Jurkat, Clone E6-1 (cell line): ENCODE data around the gene RNPEP.
"Not testable (repeated sequence)": the region's sequence is repeated elsewhere in the genome, so short reads cannot be mapped to it uniquely, and the experiment has no call there.

Experiments
- DNase-seq: peaks from one replicate; pipeline ENCODE4 v3.0.0-alpha.2; 2011; ENCODE audit warnings: low read depth, low spot score
- H3K4me3 ChIP-seq: 2 replicates; pipeline ENCODE4 v1.5.1; 2011; ENCODE audit warnings: mild to moderate bottlenecking, low read length, control low read depth, moderate library complexity

The RNPEP gene

DNA sequence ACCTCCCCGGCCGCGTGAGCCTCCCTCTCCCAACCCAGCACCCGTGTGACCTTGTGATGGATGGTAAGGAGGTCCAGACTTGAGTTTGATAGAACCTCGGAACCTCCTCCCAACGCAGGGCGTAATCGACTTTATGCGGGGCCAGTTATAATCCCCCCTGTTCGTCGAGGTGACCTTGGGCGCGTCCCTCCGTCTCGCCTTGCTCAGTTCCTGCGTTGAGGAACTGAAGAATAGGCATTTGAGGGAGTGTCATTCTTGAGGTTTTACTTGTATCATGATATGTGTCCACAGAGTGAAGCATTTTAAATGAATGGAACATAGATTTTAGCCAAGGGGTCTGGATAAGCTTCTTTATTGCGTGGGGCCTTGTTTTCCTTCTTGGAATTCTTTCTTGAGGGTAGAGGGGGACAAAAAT, 26.7 kb upstream of the RNPEP start:
- peak; percentile 8 for DNase-seq
- peak overlapping the region; percentile 89 for H3K4me3 ChIP-seq

DNA sequence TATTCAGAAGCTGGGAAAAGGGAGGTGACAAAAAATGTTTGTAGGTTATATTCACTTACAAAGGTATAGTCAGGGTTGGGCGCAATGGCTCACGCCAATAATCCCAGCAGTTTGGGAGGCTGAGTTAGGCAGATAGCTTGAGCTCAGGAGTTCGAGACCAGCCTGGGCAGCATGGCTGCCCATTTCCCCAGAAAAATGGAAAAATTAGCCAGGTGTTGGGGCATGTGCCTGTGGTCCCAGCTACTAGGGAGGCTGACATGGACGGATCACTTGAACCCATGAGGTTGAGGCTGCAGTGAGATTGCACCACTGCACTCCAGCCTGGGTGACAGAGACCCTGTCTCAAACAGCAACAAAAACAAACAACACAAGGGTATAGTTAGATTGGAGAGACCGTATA, 24.1 kb upstream of the RNPEP start:
- no peak for DNase-seq
- no peak overlapping the region for H3K4me3 ChIP-seq

DNA sequence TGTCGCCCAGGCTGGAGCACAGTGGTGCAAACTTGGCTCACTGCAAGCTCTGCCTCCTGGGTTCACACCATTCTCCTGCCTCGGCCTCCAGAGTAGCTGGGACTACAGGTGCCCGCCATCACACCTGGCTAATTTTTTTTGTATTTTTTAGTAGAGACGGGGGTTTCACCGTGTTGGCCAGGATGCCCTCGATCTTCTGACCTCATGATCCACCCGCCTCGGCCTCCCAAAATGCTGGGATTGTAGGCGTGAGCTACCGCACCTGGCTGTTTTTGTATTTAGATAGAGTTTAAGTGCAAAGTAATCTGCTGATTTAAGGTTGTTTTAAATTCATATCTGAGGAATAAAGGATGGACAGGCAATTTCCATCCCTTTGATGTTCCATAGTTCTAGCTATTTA, 20.1 kb upstream of the RNPEP start:
- not testable (repeated sequence) for DNase-seq

DNA sequence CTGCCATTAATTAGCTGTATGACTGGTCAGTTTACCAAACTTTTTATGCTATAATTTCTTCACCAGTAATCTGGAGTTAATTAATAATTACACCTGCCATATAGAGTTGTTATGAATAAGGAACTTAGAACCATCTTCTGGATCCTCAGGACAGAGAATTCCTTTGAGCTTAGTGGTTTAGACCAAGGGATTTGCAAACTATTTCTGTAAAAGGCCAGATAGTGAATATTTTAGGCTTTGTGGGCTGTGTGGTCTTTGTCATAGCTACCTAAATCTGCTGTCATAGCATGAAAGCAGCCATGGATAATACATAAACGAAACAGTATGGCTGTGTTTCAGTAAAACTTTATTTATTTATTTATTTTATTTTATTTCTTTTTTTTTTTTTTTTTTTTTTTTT, 18.2 kb upstream of the RNPEP start:
- DNase-seq: no peak
- H3K4me3 ChIP-seq: no peak overlapping the region

More for the DNA sequence above, 20.1 kb upstream of the RNPEP start:
- H3K4me3 ChIP-seq: not testable (repeated sequence)

DNA sequence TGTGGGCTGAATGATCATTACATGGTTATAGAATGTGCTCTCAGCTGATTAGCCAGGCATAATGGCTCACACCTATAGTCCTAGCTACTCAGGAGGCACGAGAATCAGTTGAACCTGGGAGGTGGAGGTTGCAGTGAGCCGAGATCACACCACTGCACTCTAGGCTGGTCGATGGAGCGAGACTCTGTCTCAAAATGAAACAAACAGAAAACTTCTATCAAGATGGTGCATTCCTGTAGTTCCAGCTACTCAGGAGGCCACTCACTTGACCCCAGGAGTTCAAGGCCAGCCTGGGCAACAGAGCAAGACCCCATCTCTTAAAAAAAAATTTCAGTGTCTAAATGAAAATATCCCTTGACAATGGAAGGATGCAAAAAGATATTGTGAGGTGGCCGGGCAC, 16.3 kb upstream of the RNPEP start:
- no peak for DNase-seq
- H3K4me3 ChIP-seq: no peak overlapping the region

DNA sequence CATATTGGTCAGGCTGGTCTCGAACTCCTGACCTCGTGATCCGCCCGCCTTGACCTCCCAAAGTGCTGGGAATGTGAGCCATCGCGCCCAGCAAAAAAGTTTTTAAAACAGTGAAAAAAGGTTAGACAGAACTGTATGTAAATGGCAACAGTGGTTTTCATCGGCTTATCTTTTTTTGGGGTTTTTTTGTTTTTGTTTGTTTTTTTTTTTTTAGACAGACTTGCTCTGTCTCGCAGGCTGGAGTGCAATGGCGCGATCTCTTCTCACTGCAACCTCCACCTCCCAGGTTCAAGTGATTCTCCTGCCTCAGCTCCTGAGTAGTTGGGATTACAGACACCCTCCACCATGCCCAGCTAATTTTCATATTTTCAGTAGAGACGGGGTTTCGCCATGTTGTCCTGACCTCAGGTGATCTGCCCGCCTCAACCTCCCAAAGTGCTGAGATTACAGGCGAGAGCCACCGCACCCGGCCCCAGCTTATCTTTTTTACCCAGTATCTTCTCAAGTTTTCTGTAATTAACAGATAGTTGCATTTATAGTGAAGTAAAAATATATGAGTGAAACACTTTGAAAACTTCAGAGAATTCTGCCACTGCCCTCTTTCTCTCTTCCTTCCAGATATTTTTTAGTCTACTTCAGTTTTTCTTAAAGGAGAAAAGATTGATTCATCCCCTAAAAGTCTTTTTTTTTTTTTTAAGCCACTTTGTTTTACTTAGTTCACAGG, 14.1 kb upstream of the RNPEP start:
- no peak for DNase-seq
- H3K4me3 ChIP-seq: no peak overlapping the region

DNA sequence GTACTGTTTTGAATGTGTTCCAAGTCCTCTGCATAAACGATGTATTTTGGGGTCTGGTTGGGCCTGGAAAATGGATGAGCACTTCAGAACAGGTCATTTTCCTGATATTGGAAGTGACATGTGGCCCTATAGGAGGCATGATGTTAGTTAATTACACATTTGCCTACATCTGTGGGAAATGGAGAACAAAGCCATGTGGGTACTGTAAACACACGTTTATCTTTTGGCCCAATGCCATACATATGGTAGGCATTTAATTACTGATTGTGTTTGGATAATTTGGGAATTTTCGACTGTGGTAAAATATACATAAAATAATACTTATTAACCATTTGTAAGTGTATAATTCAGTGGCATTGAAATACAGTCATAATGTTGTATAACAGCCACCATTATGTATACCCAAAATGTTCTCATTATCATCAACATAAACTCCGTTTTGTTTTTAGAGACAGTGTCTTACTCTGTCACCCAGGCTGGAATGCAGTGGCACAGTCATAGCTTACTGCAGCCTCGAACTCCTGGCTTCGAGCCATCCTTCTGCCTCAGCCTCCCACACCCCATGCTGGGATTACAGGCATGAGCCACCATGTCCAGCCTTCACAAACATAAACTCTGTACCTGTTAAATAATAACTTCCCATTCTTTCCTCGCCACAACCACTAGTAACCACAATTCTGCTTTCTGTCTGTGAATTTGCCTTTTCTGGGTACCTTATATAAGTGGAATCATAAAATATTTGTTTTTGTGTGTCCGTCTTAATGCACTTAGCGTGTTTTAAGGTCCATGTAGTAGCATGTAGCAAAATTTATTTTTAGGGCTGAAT, 11.9 kb upstream of the RNPEP start:
- DNase-seq: no peak
- no peak overlapping the region for H3K4me3 ChIP-seq

DNA sequence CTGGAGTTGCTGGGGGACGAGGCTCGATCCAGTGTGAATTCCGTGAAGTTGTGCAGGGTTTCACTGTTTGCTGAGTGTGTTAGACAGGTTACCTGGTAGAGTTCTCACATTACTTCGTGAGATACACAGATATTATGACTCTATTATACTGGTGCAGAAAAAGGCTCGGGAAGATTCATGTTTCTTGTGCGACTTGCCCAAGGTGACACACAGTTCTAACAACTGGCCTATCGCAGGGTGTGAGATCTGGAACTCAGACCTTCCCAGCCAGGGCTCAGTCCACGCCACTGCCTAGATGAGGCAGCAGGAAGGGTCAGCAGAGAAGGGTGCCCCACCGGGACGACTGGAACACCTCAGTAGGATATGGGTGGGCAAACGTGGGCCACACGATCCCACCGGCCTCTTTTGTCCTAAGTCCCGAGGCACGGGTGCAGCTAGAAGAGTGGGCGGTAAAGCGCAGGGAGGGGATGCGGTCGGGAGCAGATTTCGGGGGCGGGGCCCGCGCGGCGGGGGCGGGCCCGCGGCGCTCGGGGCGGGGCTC, 296 bp upstream of the RNPEP start:
- peak overlapping the region; percentile 60 for H3K4me3 ChIP-seq
- peak; percentile 10 for DNase-seq

DNA sequence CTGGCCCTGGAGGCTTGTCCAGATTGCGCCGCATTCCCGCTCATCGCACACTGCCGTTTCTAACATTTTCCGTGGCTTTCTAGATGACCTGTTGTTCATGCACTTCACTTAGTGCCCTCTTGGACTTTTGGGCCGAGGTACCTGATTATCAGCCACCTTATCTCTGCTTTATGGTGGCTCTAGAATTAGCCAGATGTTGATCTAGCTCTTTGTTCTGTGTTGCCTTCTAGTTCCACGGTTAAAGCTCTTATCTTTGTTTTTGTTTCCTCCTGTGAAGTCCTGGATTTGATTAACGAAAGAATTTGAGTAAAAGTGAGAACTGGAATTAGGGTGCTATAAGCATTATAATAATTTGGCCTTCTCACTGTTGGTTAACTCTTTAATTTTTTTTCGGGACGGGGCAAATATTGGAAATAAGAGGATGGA, 945 bp downstream of the RNPEP start:
- no peak for DNase-seq

DNA sequence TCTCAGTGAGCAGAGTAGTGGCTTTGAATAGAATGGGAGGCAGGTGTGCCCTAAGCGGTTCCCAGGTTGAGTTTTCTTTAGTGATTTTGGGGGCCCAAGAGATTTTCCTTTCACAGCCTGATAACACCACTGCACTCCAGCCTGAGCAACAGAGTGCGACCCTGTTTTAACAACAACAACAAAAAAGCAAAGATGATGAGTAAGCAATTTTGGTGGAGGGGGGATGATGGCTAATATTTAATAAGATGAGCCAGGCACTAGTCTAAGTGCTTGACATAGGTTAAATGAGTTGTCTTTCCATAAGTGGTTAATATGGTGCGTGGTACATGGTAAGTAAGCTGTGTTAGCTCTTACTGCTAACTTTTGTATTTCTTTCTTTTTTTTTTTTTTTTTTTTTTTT, 2.0 kb downstream of the RNPEP start:
- H3K4me3 ChIP-seq: no peak overlapping the region

More for the DNA sequence above, 945 bp downstream of the RNPEP start:
- H3K4me3 ChIP-seq: peak overlapping the region; percentile 60

DNA sequence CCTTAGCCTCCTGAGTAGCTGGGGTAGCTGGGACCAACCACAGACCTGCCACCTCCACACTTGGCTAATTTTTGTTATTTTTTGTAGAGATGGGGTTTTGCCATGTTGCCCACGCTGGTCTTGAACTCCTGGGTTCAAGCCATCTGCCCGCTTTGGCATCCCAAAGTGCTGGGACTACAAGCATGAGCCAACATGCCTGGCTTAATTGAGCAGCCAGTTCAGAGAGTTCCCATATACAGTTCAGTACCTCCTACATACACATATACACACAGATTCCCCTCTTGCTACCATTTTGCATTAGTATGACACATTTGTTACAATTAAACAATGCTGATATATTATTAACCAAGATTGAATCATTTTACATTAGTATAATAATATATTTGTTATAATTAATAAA, 2.9 kb downstream of the RNPEP start:
- H3K4me3 ChIP-seq: no peak overlapping the region
- no peak for DNase-seq

More for the DNA sequence above, 2.0 kb downstream of the RNPEP start:
- no peak for DNase-seq

DNA sequence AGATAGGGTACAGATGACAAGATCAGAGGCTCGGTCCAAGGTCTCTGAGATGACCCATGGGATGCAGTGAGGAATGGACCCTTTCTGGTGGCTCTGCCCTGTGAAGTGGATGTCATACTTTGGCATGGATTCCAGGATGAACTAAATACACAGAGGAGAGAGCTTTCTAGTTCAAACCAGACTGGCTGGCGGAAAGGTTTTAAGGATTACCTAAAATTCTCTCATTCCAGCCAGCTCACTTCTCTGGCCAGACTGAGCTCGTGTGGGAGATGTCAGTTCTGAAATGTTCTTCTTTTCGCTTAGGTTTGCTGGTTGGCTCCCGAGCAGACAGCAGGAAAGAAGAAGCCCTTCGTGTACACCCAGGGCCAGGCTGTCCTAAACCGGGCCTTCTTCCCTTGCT, 6.2 kb downstream of the RNPEP start:
- no peak for DNase-seq
- H3K4me3 ChIP-seq: no peak overlapping the region

DNA sequence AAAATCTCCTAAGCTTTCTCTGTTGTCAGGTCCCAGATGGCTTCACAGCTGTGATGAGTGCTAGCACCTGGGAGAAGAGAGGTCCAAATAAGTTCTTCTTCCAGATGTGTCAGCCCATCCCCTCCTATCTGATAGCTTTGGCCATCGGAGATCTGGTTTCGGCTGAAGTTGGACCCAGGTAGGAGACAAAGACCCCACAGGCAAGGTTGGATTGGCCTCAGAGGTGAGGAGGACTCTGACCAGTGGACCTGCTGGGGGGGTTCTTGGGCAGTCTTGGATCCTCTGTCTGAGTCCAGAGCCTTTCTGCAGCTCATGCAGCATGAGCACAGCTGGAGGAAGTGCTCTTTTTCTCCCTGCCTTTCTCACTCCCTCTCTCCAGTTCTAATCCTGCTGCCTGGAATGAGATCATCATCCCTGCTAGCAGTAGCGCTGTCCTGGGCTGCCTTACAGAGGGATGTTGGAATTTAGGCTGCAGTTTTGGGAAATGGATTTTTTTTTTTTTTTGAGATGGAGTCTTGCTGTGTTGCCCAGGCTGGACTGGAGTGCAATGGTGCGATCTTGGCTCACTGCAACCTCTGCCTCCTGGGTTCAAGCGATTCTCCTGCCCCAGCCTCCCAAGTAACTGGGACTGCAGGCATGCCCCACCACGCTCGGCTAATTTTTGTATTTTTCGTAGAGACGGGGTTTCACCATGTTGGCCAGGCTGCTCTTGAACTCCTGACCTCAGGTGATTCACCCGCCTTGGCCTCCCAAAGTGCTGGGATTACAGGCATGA, 7.1 kb downstream of the RNPEP start:
- no peak for DNase-seq
- H3K4me3 ChIP-seq: no peak overlapping the region

DNA sequence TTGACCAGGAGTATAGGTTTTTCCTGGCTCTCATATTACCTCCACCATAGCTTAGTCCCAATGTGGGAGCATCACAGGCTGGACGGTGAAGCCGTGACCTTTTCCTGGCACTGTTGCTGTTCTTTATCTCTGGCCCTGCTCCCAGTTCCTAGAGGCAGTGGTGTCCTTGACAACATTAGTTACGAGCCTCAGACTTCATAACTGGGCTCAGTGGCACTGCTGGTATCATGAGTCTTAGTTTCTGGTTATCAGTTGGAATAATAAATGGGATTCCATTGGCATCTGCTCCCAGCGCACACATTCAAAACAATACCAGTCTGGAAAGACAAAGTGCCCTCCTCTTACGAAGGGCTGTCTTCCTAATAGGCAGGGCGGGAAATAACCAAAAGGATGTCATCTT, 8.0 kb downstream of the RNPEP start:
- no peak overlapping the region for H3K4me3 ChIP-seq
- DNase-seq: no peak

DNA sequence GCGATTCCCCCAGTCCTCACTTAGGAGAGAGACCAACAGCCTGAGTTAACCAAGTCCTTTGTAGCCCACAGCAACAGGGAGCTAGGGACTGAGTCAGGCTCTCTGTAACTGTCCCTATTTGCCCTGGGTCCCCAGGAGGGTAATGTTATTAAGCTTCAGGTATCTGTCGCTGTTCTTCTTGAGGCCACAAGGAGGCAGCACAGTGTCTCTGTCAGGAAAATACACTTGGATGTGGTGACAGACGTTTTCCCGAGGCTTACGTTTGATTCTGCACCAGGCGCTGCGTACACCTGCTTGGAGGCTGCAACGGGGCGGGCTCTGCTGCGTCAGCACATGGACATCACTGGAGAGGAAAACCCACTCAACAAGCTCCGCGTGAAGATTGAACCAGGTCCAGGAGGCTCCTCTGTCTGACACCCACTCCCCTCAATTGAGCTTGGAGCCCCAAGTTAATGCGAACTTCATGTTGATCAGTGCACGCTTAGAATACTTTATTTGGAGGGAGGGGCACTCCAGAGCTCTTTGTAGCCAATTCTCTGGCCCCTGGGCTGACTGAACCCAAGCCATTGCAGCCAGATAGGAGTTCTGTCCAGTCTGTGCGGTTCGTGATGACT, 17.3 kb downstream of the RNPEP start:
- H3K4me3 ChIP-seq: no peak overlapping the region
- DNase-seq: peak; percentile 68

DNA sequence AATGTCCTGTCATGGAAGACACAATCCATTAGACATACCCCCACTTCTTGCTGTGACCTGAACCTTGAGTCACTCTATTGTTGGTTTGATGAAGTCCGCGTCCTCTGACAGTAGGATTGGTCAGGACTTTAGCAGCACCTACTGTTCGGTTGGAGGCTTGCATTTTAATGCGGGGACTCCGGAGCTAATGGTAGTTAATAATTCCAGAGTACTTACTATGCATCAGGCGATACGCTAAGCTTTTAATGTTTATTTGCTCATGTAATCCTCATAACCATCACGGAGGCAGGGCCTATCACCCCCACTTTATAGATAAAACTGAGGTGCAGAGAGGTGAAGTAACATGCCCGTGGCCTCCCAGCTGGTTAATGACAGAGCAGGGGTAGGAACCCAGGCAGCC, 20.1 kb downstream of the RNPEP start:
- DNase-seq: no peak
- no peak overlapping the region for H3K4me3 ChIP-seq

DNA sequence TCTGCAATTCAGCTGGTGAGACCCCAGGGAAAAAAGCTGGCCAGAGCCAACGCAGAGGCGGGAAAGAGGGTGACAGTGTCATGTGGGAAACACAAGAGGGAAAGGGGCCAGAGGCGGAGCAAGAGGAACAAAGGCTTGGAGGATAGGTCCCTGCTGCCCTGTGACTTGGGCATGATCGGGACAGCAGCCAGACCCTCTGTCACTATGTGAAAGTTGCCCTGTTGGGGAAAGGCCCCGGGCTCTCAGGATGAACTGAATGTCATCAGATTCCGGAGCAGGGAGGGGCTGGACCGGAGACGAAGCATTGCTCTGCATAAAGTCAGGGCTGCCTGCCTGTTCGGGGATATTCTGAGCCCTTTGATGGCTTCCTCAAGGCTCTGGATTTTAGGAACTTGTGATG, 22.3 kb downstream of the RNPEP start:
- DNase-seq: no peak
- H3K4me3 ChIP-seq: no peak overlapping the region

DNA sequence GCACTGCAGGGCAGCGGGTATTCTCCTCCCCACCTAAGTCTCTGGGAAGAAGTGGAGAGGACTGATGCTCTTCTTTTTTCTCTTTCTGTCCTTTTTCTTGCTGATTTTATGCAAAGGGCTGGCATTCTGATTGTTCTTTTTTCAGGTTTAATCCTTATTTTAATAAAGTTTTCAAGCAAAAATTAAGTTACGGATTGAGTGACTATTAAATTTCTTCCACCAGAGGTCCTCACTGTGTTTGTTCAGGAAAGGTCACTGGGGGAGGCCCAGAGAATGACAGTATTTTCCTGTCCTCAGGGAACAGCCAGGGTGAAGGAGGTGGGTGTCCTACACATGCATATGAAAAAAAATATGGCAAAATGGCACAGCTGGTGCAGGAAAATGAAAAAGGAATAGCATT, 23.5 kb downstream of the RNPEP start:
- no peak overlapping the region for H3K4me3 ChIP-seq
- DNase-seq: no peak

DNA sequence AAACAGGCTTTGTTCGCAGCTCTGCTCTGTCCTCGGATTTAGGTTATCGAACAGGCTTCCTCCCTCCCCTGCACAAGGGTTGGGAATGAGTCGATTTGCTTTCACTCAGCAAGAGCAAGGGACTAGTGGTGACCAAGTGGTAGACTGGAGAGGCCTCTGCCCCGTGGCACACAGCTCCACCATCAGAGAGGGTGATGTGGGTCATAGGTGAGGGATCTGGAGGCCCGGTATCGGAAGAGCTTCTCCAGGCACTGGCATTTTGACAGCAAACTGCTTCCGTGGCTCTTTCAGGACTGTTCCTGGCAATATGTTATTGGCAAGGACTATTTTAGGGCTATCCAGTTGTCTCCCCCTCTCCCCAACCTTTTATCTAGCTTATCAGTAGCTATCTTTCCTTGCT, 24.9 kb downstream of the RNPEP start:
- DNase-seq: no peak
- H3K4me3 ChIP-seq: no peak overlapping the region
